HEK293 (cell line): ENCODE data around the gene RALY.
A peak's percentile ranks its signal among the peaks of the same experiment; 100 is the strongest.

Source experiments
- CTCF ChIA-PET: fragments of 350-600 bp; formaldehyde crosslinking; extraction: SDS; loops from one replicate; lab custom pipeline; 2021; ENCODE audit warnings: antibody characterized with exemption; lab: Yijun Ruan, JAX
- POLR2A ChIA-PET: fragments of 300-600 bp; formaldehyde crosslinking; extraction: SDS; loops from one replicate; lab custom pipeline; 2020; ENCODE audit warnings: antibody characterized with exemption, inconsistent platforms; lab: Yijun Ruan, JAX
- H3K27ac ChIP-seq: fragments of 200-500 bp; sonication (Bioruptor generic); 2 replicates; pipeline ENCODE4 v1.5.1; 2014; ENCODE audit warnings: low read depth, low read length, control low read depth, inconsistent platforms; ENCODE audit errors: extremely low read depth
- H3K36me3 ChIP-seq, 2 experiments: fragments of 200-500 bp in 1 of 2; sonication (Bioruptor generic) in 1 of 2; 1 replicate in 1 of 2; 2 replicates in 1 of 2; pipeline ENCODE4 v1.5.1; 2014 to 2017; ENCODE audit warnings: inconsistent platforms in 2 of 2, low read length in 2 of 2; ENCODE audit not compliant: control insufficient read depth in 2 of 2, insufficient read depth in 1 of 2
- H3K4me1 ChIP-seq: fragments of 200-500 bp; sonication (Bioruptor generic); 2 replicates; pipeline ENCODE4 v1.5.1; 2014; ENCODE audit warnings: mild to moderate bottlenecking, low read length, inconsistent platforms; ENCODE audit not compliant: control insufficient read depth, insufficient read depth
- H3K4me3 ChIP-seq: 2 replicates; pipeline ENCODE4 v1.5.1; 2011; ENCODE audit warnings: low read depth, mild to moderate bottlenecking, control low read depth, low read length, moderate library complexity
- H3K9me3 ChIP-seq: fragments of 200-500 bp; sonication (Bioruptor generic); 2 replicates; pipeline ENCODE4 v1.5.1; 2014; ENCODE audit warnings: low read depth, low read length, inconsistent platforms; ENCODE audit not compliant: control insufficient read depth, insufficient read depth
- KLF10 ChIP-seq: fragments of 450-650 bp; IDR thresholded peaks from 2 replicates; pipeline ENCODE4 v1.5.1; 2018; ENCODE audit warnings: missing biosample characterization, mild to moderate bottlenecking, missing genetic modification characterization
- KLF9 ChIP-seq: fragments of 450-650 bp; formaldehyde crosslinking; IDR thresholded peaks from 2 replicates; pipeline ENCODE4 v1.5.1; 2016; ENCODE audit warnings: missing biosample characterization, missing genetic modification characterization, low read depth
- ZEB2 ChIP-seq: fragments of 450-650 bp; formaldehyde crosslinking; IDR thresholded peaks from 2 replicates; pipeline ENCODE4 v1.5.1; 2016; ENCODE audit warnings: missing biosample characterization, missing genetic modification characterization
- ZFHX2 ChIP-seq: fragments of 450-650 bp; formaldehyde crosslinking; conservative IDR thresholded peaks from 2 replicates; pipeline ENCODE4 v1.5.1; 2016; ENCODE audit warnings: missing biosample characterization, missing genetic modification characterization
- ZNF10 ChIP-seq: fragments of 450-650 bp; formaldehyde crosslinking; IDR thresholded peaks from 2 replicates; pipeline ENCODE4 v1.5.1; 2017; ENCODE audit warnings: missing biosample characterization, missing genetic modification characterization
- ZNF221 ChIP-seq: fragments of 450-650 bp; formaldehyde crosslinking; IDR thresholded peaks from 2 replicates; pipeline ENCODE4 v1.5.1; 2017; ENCODE audit warnings: missing biosample characterization, missing genetic modification characterization, borderline replicate concordance
- ZNF23 ChIP-seq: fragments of 450-650 bp; formaldehyde crosslinking; IDR thresholded peaks from 2 replicates; pipeline ENCODE4 v1.5.1; 2016; ENCODE audit warnings: missing biosample characterization, missing genetic modification characterization, borderline replicate concordance
- ZNF473 ChIP-seq: fragments of 450-650 bp; formaldehyde crosslinking; IDR thresholded peaks from 2 replicates; pipeline ENCODE4 v1.5.1; 2017; ENCODE audit warnings: missing biosample characterization, missing genetic modification characterization
- ZNF530 ChIP-seq: fragments of 450-650 bp; formaldehyde crosslinking; IDR thresholded peaks from 2 replicates; pipeline ENCODE4 v1.5.1; 2016; ENCODE audit warnings: low read depth, missing biosample characterization, missing genetic modification characterization
- ZNF600 ChIP-seq: fragments of 450-650 bp; formaldehyde crosslinking; IDR thresholded peaks from 2 replicates; pipeline ENCODE4 v1.5.1; 2016; ENCODE audit warnings: missing biosample characterization, missing genetic modification characterization
- ZNF629 ChIP-seq: fragments of 450-650 bp; formaldehyde crosslinking; IDR thresholded peaks from 2 replicates; pipeline ENCODE4 v1.5.1; 2017; ENCODE audit warnings: missing biosample characterization, missing genetic modification characterization
- ZNF654 ChIP-seq: fragments of 450-650 bp; formaldehyde crosslinking; IDR thresholded peaks from 2 replicates; pipeline ENCODE4 v1.5.1; 2016; ENCODE audit warnings: low read depth, missing biosample characterization, missing genetic modification characterization
- ZNF658 ChIP-seq: fragments of 450-650 bp; formaldehyde crosslinking; IDR thresholded peaks from 2 replicates; pipeline ENCODE4; 2016; ENCODE audit warnings: missing biosample characterization, missing genetic modification characterization
- ZNF791 ChIP-seq: fragments of 450-650 bp; formaldehyde crosslinking; IDR thresholded peaks from 2 replicates; pipeline ENCODE4 v1.5.1; 2016; ENCODE audit warnings: missing biosample characterization, missing genetic modification characterization
- ZSCAN23 ChIP-seq: fragments of 450-650 bp; formaldehyde crosslinking; IDR thresholded peaks from 2 replicates; pipeline ENCODE4 v1.5.1; 2016; ENCODE audit warnings: missing biosample characterization, missing genetic modification characterization
- TF ChIP-seq, protein P1 (sequence below): fragments of 450-650 bp; formaldehyde crosslinking; conservative IDR thresholded peaks from 2 replicates; pipeline ENCODE4 v1.5.1; 2016; ENCODE audit warnings: low read depth, missing biosample characterization, missing genetic modification characterization
- TF ChIP-seq, protein P2 (sequence below): fragments of 450-650 bp; formaldehyde crosslinking; IDR thresholded peaks from 2 replicates; pipeline ENCODE4 v1.5.1; 2016; ENCODE audit warnings: missing biosample characterization, missing genetic modification characterization, borderline replicate concordance
- TF ChIP-seq, protein P3 (sequence below): fragments of 450-650 bp; formaldehyde crosslinking; IDR thresholded peaks from 2 replicates; pipeline ENCODE4 v1.5.1; 2016; ENCODE audit warnings: missing biosample characterization, missing genetic modification characterization
- TF ChIP-seq, protein P4 (sequence below): fragments of 450-650 bp; formaldehyde crosslinking; IDR thresholded peaks from 2 replicates; pipeline ENCODE4; 2016; ENCODE audit warnings: missing biosample characterization, missing genetic modification characterization
- TF ChIP-seq, protein P5 (sequence below): fragments of 450-650 bp; formaldehyde crosslinking; IDR thresholded peaks from 2 replicates; pipeline ENCODE4 v1.5.1; 2016; ENCODE audit warnings: missing biosample characterization, missing genetic modification characterization

The RALY gene

DNA sequence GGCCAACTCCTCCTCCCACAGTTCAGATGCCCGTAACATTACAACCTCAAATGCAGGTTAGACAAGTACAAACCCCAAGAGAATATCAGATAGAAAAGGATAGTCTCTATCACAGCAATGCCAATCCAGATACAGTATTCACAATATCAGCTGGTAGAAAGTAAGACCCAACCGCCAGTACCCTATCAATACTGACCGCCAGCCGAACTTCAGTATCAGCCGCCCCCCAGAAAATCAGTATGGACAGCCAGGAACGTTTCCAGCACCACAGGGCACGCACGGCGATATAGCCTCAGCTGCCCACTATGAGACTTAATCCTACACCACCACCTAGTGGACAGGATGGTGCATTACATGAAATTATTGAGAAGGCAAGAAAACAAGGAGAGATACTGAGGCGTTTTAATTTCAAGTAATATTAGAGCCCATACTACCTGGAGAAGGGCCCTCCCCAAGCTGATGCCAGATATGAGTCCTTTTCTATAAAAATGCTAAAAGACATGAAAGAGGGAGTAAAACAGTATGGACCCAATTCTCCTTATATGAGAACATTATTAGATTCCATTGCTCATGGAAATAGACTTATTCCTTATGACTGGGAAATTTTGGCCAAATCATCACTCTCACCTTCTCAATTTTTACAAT lies 135.9 kb downstream of the RALY start:
- no peak overlapping the region for H3K4me3 ChIP-seq
- no peak overlapping the region for H3K27ac ChIP-seq
- POLR2A ChIA-PET: no interaction called here
- no peaks in the 10 kb centered on the region for H3K9me3 ChIP-seq
- no peaks in the 10 kb centered on the region for H3K36me3 ChIP-seq
- no peaks in the 10 kb centered on the region for H3K4me1 ChIP-seq
- no peak for TF ChIP-seq ZSCAN23 (tag by site-specific recombination)
- no peak for TF ChIP-seq ZNF221 (tag by site-specific recombination)
- TF ChIP-seq, protein P1, sequence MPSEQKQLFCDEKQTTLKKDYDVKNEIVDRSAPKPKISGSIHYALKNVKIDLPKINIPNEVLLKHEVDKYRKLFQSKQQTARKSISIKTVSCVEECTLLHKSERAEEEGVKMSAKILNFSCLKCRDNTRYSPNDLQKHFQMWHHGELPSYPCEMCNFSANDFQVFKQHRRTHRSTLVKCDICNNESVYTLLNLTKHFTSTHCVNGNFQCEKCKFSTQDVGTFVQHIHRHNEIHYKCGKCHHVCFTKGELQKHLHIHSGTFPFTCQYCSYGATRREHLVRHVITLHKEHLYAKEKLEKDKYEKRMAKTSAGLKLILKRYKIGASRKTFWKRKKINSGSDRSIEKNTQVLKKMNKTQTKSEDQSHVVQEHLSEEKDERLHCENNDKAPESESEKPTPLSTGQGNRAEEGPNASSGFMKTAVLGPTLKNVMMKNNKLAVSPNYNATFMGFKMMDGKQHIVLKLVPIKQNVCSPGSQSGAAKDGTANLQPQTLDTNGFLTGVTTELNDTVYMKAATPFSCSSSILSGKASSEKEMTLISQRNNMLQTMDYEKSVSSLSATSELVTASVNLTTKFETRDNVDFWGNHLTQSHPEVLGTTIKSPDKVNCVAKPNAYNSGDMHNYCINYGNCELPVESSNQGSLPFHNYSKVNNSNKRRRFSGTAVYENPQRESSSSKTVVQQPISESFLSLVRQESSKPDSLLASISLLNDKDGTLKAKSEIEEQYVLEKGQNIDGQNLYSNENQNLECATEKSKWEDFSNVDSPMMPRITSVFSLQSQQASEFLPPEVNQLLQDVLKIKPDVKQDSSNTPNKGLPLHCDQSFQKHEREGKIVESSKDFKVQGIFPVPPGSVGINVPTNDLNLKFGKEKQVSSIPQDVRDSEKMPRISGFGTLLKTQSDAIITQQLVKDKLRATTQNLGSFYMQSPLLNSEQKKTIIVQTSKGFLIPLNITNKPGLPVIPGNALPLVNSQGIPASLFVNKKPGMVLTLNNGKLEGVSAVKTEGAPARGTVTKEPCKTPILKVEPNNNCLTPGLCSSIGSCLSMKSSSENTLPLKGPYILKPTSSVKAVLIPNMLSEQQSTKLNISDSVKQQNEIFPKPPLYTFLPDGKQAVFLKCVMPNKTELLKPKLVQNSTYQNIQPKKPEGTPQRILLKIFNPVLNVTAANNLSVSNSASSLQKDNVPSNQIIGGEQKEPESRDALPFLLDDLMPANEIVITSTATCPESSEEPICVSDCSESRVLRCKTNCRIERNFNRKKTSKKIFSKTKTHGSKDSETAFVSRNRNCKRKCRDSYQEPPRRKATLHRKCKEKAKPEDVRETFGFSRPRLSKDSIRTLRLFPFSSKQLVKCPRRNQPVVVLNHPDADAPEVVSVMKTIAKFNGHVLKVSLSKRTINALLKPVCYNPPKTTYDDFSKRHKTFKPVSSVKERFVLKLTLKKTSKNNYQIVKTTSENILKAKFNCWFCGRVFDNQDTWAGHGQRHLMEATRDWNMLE (tag by site-specific recombination): no peak
- TF ChIP-seq ZNF629 (tag by site-specific recombination): no peak
- 0 out of 2 replicates have a peak, but pooled peaks have one; percentile 26 for TF ChIP-seq ZEB2
- no peak for TF ChIP-seq ZNF23 (tag by site-specific recombination)
- TF ChIP-seq ZNF10 (tag by site-specific recombination): no peak
- no peak for TF ChIP-seq ZNF473 (tag by site-specific recombination)
- TF ChIP-seq ZNF654 (tag by site-specific recombination): peak; percentile 98
- TF ChIP-seq KLF10 (tag by site-specific recombination): no peak
- TF ChIP-seq, protein P2, sequence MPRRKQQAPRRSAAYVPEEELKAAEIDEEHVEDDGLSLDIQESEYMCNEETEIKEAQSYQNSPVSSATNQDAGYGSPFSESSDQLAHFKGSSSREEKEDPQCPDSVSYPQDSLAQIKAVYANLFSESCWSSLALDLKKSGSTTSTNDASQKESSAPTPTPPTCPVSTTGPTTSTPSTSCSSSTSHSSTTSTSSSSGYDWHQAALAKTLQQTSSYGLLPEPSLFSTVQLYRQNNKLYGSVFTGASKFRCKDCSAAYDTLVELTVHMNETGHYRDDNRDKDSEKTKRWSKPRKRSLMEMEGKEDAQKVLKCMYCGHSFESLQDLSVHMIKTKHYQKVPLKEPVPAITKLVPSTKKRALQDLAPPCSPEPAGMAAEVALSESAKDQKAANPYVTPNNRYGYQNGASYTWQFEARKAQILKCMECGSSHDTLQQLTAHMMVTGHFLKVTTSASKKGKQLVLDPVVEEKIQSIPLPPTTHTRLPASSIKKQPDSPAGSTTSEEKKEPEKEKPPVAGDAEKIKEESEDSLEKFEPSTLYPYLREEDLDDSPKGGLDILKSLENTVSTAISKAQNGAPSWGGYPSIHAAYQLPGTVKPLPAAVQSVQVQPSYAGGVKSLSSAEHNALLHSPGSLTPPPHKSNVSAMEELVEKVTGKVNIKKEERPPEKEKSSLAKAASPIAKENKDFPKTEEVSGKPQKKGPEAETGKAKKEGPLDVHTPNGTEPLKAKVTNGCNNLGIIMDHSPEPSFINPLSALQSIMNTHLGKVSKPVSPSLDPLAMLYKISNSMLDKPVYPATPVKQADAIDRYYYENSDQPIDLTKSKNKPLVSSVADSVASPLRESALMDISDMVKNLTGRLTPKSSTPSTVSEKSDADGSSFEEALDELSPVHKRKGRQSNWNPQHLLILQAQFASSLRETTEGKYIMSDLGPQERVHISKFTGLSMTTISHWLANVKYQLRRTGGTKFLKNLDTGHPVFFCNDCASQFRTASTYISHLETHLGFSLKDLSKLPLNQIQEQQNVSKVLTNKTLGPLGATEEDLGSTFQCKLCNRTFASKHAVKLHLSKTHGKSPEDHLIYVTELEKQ (tag by site-specific recombination): no peak
- TF ChIP-seq ZNF791: no peak
- no peak for TF ChIP-seq KLF9 (tag by site-specific recombination)
- TF ChIP-seq ZNF600 (tag by site-specific recombination): peak; percentile 67
- no peak for TF ChIP-seq ZNF530 (tag by site-specific recombination)
- TF ChIP-seq, protein P3, sequence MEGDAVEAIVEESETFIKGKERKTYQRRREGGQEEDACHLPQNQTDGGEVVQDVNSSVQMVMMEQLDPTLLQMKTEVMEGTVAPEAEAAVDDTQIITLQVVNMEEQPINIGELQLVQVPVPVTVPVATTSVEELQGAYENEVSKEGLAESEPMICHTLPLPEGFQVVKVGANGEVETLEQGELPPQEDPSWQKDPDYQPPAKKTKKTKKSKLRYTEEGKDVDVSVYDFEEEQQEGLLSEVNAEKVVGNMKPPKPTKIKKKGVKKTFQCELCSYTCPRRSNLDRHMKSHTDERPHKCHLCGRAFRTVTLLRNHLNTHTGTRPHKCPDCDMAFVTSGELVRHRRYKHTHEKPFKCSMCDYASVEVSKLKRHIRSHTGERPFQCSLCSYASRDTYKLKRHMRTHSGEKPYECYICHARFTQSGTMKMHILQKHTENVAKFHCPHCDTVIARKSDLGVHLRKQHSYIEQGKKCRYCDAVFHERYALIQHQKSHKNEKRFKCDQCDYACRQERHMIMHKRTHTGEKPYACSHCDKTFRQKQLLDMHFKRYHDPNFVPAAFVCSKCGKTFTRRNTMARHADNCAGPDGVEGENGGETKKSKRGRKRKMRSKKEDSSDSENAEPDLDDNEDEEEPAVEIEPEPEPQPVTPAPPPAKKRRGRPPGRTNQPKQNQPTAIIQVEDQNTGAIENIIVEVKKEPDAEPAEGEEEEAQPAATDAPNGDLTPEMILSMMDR (tag by site-specific recombination): peak; percentile 79
- TF ChIP-seq, protein P4, sequence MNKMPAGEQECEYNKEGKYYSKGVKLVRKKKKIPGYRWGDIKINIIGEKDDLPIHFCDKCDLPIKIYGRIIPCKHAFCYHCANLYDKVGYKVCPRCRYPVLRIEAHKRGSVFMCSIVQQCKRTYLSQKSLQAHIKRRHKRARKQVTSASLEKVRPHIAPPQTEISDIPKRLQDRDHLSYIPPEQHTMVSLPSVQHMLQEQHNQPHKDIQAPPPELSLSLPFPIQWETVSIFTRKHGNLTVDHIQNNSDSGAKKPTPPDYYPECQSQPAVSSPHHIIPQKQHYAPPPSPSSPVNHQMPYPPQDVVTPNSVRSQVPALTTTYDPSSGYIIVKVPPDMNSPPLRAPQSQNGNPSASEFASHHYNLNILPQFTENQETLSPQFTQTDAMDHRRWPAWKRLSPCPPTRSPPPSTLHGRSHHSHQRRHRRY (tag by site-specific recombination): no peak
- no peak for TF ChIP-seq ZNF658
- TF ChIP-seq, protein P5, sequence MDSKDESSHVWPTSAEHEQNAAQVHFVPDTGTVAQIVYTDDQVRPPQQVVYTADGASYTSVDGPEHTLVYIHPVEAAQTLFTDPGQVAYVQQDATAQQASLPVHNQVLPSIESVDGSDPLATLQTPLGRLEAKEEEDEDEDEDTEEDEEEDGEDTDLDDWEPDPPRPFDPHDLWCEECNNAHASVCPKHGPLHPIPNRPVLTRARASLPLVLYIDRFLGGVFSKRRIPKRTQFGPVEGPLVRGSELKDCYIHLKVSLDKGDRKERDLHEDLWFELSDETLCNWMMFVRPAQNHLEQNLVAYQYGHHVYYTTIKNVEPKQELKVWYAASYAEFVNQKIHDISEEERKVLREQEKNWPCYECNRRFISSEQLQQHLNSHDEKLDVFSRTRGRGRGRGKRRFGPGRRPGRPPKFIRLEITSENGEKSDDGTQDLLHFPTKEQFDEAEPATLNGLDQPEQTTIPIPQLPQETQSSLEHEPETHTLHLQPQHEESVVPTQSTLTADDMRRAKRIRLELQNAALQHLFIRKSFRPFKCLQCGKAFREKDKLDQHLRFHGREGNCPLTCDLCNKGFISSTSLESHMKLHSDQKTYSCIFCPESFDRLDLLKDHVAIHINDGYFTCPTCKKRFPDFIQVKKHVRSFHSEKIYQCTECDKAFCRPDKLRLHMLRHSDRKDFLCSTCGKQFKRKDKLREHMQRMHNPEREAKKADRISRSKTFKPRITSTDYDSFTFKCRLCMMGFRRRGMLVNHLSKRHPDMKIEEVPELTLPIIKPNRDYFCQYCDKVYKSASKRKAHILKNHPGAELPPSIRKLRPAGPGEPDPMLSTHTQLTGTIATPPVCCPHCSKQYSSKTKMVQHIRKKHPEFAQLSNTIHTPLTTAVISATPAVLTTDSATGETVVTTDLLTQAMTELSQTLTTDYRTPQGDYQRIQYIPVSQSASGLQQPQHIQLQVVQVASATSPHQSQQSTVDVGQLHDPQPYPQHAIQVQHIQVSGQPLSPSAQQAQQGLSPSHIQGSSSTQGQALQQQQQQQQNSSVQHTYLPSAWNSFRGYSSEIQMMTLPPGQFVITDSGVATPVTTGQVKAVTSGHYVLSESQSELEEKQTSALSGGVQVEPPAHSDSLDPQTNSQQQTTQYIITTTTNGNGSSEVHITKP (tag by site-specific recombination): peak; percentile 96
- TF ChIP-seq ZFHX2: no peak
- TF ChIP-seq, all 188 proteins: peak for 5
- CTCF ChIA-PET: interaction anchor here (0.7 to 2.3 kb wide), 15 partner anchors 9 to 285 kb away, joined by 3 to 16 read pairs (median 4); partner anchors contain the start of gene EIF2S2
